Activated T-cell treated with anti-CD3 and anti-CD28 coated beads, Interleukin-2, amount 50 U/mL, for 72 hours (primary cell): ENCODE data around the gene TMBIM1. TPM values are rescaled to one million over a fixed set of nuclear protein-coding genes. Genes with fewer than 3 reads are reported as not detected.
"Not testable (repeated sequence)": the region's sequence is repeated elsewhere in the genome, so short reads cannot be mapped to it uniquely, and the experiment has no call there.

ENCODE experiments used
- ATAC-seq, 2 donors: fragments of 150-1000 bp; cut with Tn5 transposase; replicated peaks in 1 of 2; 2 replicates each; pipeline ENCODE4 v1.10.0; 2021; ENCODE audit warnings: moderate library complexity in 2 of 2, mild to moderate bottlenecking in 1 of 2
- DNase-seq, 2 donors: peaks; one replicate each; pipeline ENCODE4 v3.0.0; 2021 to 2022; ENCODE audit warnings: mixed read lengths in 1 of 2
- H3K27ac Mint-ChIP-seq: one replicate; pipeline ENCODE4 v1.8.0; 2022; ENCODE audit warnings: mild to moderate bottlenecking, moderate library complexity, mixed read lengths
- H3K27me3 Mint-ChIP-seq: one replicate; pipeline ENCODE4 v1.8.0; 2022; ENCODE audit warnings: low read depth, mixed read lengths
- H3K36me3 Mint-ChIP-seq, 2 donors: one replicate each; pipeline ENCODE4 v1.8.0; 2022; ENCODE audit warnings: mixed read lengths in 2 of 2, mild to moderate bottlenecking in 1 of 2; ENCODE audit not compliant: insufficient read depth in 2 of 2
- H3K4me1 Mint-ChIP-seq: one replicate; pipeline ENCODE4 v1.8.0; 2022; ENCODE audit warnings: low read depth, mixed read lengths
- H3K4me3 Mint-ChIP-seq, 2 donors: one replicate each; pipeline ENCODE4 v1.8.0; 2022; ENCODE audit warnings: mild to moderate bottlenecking in 2 of 2, mixed read lengths in 2 of 2, moderate library complexity in 2 of 2
- H3K9me3 Mint-ChIP-seq, 2 donors: one replicate each; pipeline ENCODE4 v1.8.0; 2022; ENCODE audit warnings: mixed read lengths in 2 of 2
- total RNA-seq, 2 donors: library from RNA; stranded (reverse); gene quantifications; one replicate each; pipeline ENCODE4 v1.2.3, GENCODE V29; 2022

TMBIM1 gene
- total RNA-seq, 2 donors from 2014 or later = 64.5 to 75.1 TPM

GRCh38 chr2:218280260-218280870, 11.9 kb downstream of the TMBIM1 start:
- Mint-ChIP-seq H3K4me3 (no peak overlapping the region), H3K9me3 (no peaks in the 10 kb centered on the region), H3K27ac (no peak overlapping the region), H3K4me1 (peaks cover 32% of the 10 kb centered on the region), H3K27me3 (no peaks in the 10 kb centered on the region), H3K36me3 (peaks cover 3 to 15% of the 10 kb centered on the region in 2 donors)
- DNase-seq = no peak
- no peak for ATAC-seq

GRCh38 chr2:218278531-218279360, 13.6 kb downstream of the TMBIM1 start:
- peaks cover 7 to 17% of the 10 kb centered on the region in 2 donors for H3K36me3 Mint-ChIP-seq
- H3K9me3 Mint-ChIP-seq = no peaks in the 10 kb centered on the region
- ATAC-seq = no peak
- peaks cover 16% of the 10 kb centered on the region for H3K4me1 Mint-ChIP-seq
- no peak overlapping the region for H3K27ac Mint-ChIP-seq
- DNase-seq = no peak
- H3K4me3 Mint-ChIP-seq = no peak overlapping the region
- H3K27me3 Mint-ChIP-seq = no peaks in the 10 kb centered on the region

GRCh38 chr2:218277921-218278320, 14.4 kb downstream of the TMBIM1 start:
- Mint-ChIP-seq H3K4me1 (peaks cover 7% of the 10 kb centered on the region), H3K27ac (no peak overlapping the region), H3K27me3 (no peaks in the 10 kb centered on the region), H3K9me3 (no peaks in the 10 kb centered on the region), H3K4me3 (no peak overlapping the region), H3K36me3 (peaks cover 7 to 19% of the 10 kb centered on the region in 2 donors)
- DNase-seq = no peak
- ATAC-seq = no peak

GRCh38 chr2:218276986-218277755, 15.1 kb downstream of the TMBIM1 start:
- no peaks in the 10 kb centered on the region for H3K27me3 Mint-ChIP-seq
- ATAC-seq = no peak
- H3K4me1 Mint-ChIP-seq = peaks cover 5% of the 10 kb centered on the region
- H3K9me3 Mint-ChIP-seq = no peaks in the 10 kb centered on the region
- H3K27ac Mint-ChIP-seq = peak overlapping the region; percentile 39
- H3K4me3 Mint-ChIP-seq = no peak overlapping the region
- H3K36me3 Mint-ChIP-seq = peaks cover 7 to 19% of the 10 kb centered on the region in 2 donors
- DNase-seq = no peak

- Mint-ChIP-seq H3K27ac (no peak overlapping the region), H3K4me3 (no peak overlapping the region), H3K9me3 (no peaks in the 10 kb centered on the region), H3K27me3 (no peaks in the 10 kb centered on the region), H3K4me1 (peaks cover 19% of the 10 kb centered on the region), H3K36me3 (peaks cover 3 to 15% of the 10 kb centered on the region in 2 donors)
- DNase-seq = no peak
- no peak for ATAC-seq
Measured at GRCh38 chr2:218275371-218276072, 16.8 kb downstream of the TMBIM1 start.

GRCh38 chr2:218274586-218274985, 17.7 kb downstream of the TMBIM1 start:
- ATAC-seq = no peak

GRCh38 chr2:218273908-218274249, 18.4 kb downstream of the TMBIM1 start:
- no peak for DNase-seq
- Mint-ChIP-seq H3K27me3 (no peaks in the 10 kb centered on the region), H3K4me1 (peaks cover 26% of the 10 kb centered on the region), H3K4me3 (no peak overlapping the region), H3K9me3 (no peaks in the 10 kb centered on the region), H3K36me3 (peaks cover 3 to 15% of the 10 kb centered on the region in 2 donors), H3K27ac (no peak overlapping the region)
- ATAC-seq = no peak

More at GRCh38 chr2:218274586-218274985, 17.7 kb downstream of the TMBIM1 start:
- no peak for DNase-seq
- Mint-ChIP-seq H3K4me1 (peaks cover 19% of the 10 kb centered on the region), H3K36me3 (peaks cover 3 to 11% of the 10 kb centered on the region in 2 donors), H3K4me3 (no peak overlapping the region), H3K27ac (peak overlapping the region; percentile 20), H3K27me3 (no peaks in the 10 kb centered on the region), H3K9me3 (no peaks in the 10 kb centered on the region)

- not testable (repeated sequence) for H3K27me3 Mint-ChIP-seq, ATAC-seq, DNase-seq, H3K27ac Mint-ChIP-seq, H3K4me3 Mint-ChIP-seq, H3K9me3 Mint-ChIP-seq
- Mint-ChIP-seq H3K4me1 (peaks cover 29% of the 10 kb centered on the region), H3K36me3 (peaks cover 3 to 15% of the 10 kb centered on the region in 2 donors)
Measured at GRCh38 chr2:218273214-218273907, 18.9 kb downstream of the TMBIM1 start.

- Mint-ChIP-seq H3K27me3 (no peaks in the 10 kb centered on the region), H3K4me3 (peak overlapping the region in 1 of 2 donors; percentile 22), H3K27ac (no peak overlapping the region), H3K4me1 (peaks cover 30% of the 10 kb centered on the region), H3K36me3 (peaks cover 3 to 16% of the 10 kb centered on the region in 2 donors), H3K9me3 (no peaks in the 10 kb centered on the region)
- peak in 1 of 2 donors; percentile 16 for ATAC-seq
- DNase-seq = peak; percentile 78 to 79
Measured at GRCh38 chr2:218272531-218273212, 19.6 kb downstream of the TMBIM1 start.

- DNase-seq (no peak), ATAC-seq (no peak)
- Mint-ChIP-seq H3K9me3 (no peaks in the 10 kb centered on the region), H3K27ac (peak overlapping the region; percentile 25), H3K27me3 (no peaks in the 10 kb centered on the region), H3K4me3 (peak overlapping the region; percentile 85 to 98), H3K4me1 (peaks cover 37% of the 10 kb centered on the region), H3K36me3 (peaks cover 3 to 15% of the 10 kb centered on the region in 2 donors)
Measured at GRCh38 chr2:218271865-218272530, 20.3 kb downstream of the TMBIM1 start.

- peak overlapping the region; percentile 25 for H3K27ac Mint-ChIP-seq
- ATAC-seq (no peak), DNase-seq (no peak)
- no peaks in the 10 kb centered on the region for H3K27me3 Mint-ChIP-seq
- no peaks in the 10 kb centered on the region for H3K9me3 Mint-ChIP-seq
- H3K36me3 Mint-ChIP-seq = peaks cover 3 to 11% of the 10 kb centered on the region in 2 donors
- H3K4me3 Mint-ChIP-seq = peak overlapping the region; percentile 85 to 98
- H3K4me1 Mint-ChIP-seq = peaks cover 38% of the 10 kb centered on the region
Measured at GRCh38 chr2:218271487-218271797, 20.9 kb downstream of the TMBIM1 start.
